ENCODE measurements around the gene CEMIP.

Gene CEMIP

DNA sequence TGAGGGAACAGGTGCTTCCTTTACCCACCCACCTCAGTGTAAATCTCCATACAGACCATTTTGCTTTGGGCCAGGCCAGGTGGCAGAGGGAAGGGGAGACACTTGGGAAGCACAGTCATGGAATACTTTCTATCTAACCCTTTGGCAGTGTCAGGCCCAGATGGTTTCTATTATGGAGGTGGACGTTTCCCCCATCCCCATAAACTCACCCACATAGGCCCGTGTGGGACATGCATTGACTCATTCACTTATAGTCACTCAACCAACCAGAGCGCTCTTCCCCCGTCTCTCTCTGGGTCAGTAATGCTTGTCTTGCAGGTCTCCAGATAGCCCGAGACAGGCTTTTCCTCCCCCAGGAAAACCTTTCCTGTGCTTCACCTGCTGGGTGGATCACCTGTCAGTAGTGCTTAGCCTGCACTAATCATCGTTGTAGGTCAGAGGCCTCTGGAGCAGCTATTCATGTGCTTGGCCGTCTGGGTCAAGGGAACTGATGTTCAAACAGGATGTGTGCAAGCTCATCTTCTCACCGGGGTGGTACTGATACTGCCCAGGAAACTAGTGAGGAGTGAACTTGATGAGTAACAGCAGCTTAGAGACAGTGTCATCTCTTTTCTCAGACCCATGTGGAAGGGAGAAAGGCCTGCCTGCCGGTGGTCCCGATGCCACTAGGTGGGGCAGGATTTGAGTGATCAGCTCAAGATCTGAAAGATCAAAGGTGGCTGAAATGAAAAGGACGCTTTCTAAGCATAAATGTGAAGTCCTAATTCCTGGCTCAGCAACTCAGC is 67.1 kb downstream of the CEMIP start:
- no peak for DNase-seq (ENCODE audit: extremely low read depth in 1 of 2, low read depth in 1 of 2)

DNA sequence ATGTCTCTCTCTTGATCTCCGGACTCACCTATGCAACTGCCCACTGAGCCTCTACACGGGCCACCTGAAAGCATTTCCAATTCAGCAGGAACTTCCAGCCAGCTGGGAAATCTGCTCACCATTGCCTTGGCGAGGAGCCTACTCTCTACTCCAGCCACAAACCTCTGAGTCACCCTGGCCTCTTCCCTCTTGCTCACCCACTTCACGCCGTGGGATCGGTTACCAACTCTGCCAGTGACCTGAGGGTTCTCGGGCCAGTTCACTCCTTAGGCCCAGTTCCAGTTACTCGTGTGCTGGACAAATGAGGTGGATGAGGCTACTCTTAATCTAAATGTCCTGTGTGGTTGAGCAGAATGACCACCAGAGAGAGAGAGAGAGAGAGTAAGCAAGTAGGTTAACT is 70.1 kb downstream of the CEMIP start:
- no peak for DNase-seq (ENCODE audit: extremely low read depth in 1 of 2, low read depth in 1 of 2)

GRCh38 chr15:80850941-80851451 is 71.8 kb downstream of the CEMIP start:
- DNase-seq (ENCODE audit: extremely low read depth in 1 of 2, low read depth in 1 of 2), result no peak

DNA sequence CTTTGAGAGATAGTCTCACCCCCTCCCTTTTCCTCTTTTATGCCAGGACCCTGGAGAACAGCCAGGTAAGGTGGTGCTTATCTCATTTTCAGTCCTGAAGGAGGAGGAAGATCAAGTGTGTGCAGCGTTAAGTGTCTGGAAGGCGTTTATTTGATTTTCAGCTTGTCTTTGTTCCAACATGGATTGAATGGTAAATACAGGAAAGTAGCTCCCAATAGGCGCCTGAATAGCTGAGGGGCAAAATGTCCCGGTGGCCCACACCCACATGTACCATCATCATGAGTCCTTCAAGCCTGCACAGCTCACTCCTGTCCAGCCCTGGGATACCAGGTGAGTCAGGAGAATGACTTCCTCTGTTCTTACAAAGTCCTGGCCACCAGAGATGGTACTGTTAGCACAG is 73.5 kb downstream of the CEMIP start:
- DNase-seq (ENCODE audit: extremely low read depth in 1 of 2, low read depth in 1 of 2), result no peak

- no peak for DNase-seq (ENCODE audit: extremely low read depth in 1 of 2, low read depth in 1 of 2)
Measured at GRCh38 chr15:80854104-80854503, 74.9 kb downstream of the CEMIP start.

- no peak for DNase-seq (ENCODE audit: extremely low read depth in 1 of 2, low read depth in 1 of 2)
Measured at GRCh38 chr15:80855206-80855605, 76.0 kb downstream of the CEMIP start.

DNA sequence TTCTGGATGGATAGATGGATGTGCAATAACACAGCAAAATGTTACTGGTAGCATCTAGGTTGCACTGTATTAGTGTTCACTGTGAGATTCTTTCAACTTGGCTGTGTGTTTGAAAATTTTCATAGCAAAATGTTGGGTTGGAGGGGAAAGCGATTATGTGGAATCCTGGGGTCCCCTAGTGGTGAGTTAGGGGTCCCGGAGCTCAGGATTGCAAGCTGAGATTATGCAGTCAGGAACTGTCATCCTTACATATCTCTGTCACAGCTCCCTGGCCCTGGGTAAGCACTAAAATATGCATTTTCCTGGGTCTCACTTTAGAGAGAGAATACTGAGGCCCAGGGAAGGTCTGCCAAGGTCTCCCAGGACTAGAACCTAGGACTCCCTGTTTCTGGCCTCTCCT is 77.2 kb downstream of the CEMIP start:
- DNase-seq (ENCODE audit: extremely low read depth in 1 of 2, low read depth in 1 of 2), result no peak

- DNase-seq (ENCODE audit: extremely low read depth in 1 of 2, low read depth in 1 of 2), result no peak
Measured at GRCh38 chr15:80856809-80857377, 77.7 kb downstream of the CEMIP start.

- no peak for DNase-seq (ENCODE audit: extremely low read depth in 1 of 2, low read depth in 1 of 2)
Measured at GRCh38 chr15:80861731-80862170, 82.6 kb downstream of the CEMIP start.

DNA sequence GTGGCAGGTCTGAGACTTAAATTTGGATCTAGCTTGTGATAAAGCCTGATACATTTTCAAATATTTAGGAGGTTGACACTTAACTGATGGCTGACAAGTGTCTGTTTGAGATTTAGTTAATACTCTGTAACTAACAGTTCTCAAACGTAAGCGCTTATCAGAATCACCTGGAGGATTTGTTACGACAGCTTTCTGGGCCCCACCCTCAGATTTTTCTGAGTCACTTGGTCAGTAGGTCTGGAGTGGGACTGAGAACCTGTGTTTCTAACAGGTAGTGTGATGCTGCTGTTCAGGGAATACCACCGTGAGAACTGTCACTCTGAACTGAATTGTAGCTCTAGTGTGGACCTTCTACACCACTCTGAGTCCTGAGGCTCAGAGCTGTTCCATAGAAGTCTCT is 85.5 kb downstream of the CEMIP start:
- no peak for DNase-seq (ENCODE audit: extremely low read depth in 1 of 2, low read depth in 1 of 2)

- DNase-seq (ENCODE audit: extremely low read depth in 1 of 2, low read depth in 1 of 2), result no peak
Measured at GRCh38 chr15:80866936-80867335, 87.8 kb downstream of the CEMIP start.

DNA sequence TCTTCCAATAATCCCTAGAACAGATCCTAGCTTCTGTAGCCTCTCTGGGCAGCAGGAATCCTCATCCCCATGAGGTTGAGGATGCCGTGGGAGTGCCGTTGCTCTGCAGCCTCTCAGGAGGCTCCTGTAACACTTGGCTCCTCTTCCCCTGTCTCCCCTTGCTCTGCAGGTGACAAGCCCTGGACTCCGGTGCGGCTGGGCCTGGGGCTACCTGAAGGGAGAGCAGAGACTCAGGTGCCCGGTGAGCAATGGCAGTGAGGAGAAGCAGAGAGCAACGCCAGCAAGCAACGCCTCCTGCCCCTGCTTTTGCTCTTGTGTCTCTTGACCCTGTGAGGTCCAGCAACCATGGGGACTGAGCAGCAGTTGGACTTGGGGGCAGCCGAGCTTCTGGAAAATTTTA is 91.2 kb downstream of the CEMIP start:
- DNase-seq (ENCODE audit: extremely low read depth in 1 of 2, low read depth in 1 of 2), result no peak

GRCh38 chr15:80870893-80871292 is 91.7 kb downstream of the CEMIP start:
- no peak for DNase-seq (ENCODE audit: extremely low read depth in 1 of 2, low read depth in 1 of 2)

DNA sequence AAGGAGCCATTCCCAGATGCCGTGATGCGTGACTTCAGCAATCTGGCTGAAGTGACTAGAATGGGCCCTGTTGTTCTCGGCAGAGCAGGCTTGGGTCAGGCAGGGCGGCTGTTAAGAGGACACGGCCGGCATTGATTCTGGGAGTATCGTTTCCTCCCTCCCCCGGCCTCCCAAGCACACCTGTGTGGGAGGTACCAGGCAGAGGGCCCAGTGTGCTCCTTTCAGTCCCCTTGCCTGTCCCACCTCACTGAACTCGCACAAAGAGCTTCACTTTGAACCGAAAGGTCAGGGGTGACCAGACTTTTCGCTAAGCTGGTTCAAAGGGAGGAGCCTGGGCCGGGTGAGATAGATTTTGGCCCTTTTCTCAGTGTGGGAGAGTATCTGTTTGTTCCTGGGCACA is 92.7 kb downstream of the CEMIP start:
- no peak for DNase-seq (ENCODE audit: extremely low read depth in 1 of 2, low read depth in 1 of 2)

DNA sequence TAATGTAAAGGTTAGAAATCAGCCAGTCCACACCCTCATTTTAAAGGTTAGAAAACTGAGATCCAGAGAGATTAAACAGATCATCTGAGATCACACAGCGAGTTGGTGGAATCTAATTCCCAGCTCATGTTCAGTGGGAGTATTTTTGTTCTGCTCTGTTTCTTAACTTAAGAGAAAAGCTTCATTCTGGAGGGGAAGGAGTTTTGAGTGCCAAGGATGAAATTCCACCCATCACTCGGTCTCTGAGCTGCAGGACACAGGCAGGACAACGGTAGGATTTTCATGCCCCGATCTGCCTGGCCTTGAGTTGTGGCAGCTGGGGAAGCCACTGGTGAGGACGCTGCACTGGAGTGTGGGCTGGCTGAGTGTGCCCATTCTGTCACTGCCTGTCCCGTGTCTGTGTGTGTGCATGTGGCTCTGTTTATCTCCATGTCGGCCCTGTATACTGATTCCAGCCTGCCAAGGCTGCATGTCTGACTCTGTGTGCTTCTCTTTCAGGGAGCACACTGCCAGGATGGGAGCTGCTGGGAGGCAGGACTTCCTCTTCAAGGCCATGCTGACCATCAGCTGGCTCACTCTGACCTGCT is 94.3 kb downstream of the CEMIP start:
- no peak for DNase-seq (ENCODE audit: extremely low read depth in 1 of 2, low read depth in 1 of 2)

- no peak for DNase-seq (ENCODE audit: extremely low read depth in 1 of 2, low read depth in 1 of 2)
Measured at GRCh38 chr15:80875568-80876347, 96.6 kb downstream of the CEMIP start.

- no peak for DNase-seq (ENCODE audit: extremely low read depth in 1 of 2, low read depth in 1 of 2)
Measured at GRCh38 chr15:80876348-80876674, 97.1 kb downstream of the CEMIP start.

DNA sequence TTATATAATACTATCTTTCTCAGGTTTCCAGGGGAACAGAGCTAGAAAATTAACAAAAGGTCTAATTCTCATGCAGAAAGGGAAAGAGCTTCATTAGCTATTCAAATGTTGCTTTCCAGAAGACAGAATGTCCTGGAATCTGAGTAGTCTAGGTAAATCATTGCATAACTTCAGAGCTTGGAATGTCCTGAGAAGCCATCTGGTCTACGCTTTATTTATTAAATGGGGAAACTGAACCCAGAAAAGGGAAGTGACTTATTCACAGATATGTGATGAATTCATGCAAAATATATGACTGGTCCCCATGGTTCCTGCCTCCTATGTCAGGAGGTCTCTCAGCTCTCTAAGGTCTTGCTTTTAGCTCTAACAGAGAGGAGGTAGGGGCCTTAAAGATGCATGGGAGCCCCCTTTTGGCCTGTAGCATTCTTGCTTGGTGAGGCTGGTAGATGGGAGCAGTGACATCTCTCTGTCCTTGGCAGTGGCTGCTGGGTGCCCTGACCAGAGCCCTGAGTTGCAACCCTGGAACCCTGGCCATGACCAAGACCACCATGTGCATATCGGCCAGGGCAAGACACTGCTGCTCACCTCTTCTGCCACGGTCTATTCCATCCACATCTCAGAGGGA is 99.2 kb downstream of the CEMIP start:
- DNase-seq (ENCODE audit: extremely low read depth in 1 of 2, low read depth in 1 of 2), result no peak

- no peak for DNase-seq (ENCODE audit: extremely low read depth in 1 of 2, low read depth in 1 of 2)
Measured at GRCh38 chr15:80878867-80879250, 99.7 kb downstream of the CEMIP start.

GRCh38 chr15:80880086-80880485 is 100.9 kb downstream of the CEMIP start:
- no peak for DNase-seq (ENCODE audit: extremely low read depth in 1 of 2, low read depth in 1 of 2)

DNA sequence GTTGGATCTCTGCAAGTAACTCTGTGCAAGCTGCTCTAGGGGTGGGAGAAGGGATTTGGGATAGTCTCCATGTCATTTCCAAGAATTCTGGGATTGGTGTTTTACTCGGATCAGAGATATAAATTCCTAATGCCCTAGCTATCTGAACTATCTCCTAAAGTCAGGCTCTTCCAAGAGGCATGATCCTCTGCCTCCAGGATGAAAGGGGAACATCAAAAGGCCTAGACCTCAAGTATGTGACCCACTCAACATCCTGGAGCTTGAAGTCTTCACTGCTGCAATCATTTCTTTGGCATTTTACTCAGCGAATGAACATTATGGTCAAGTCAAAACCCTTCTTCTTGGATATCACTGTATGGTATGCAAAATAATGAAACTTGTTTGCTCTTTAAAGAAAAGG is 104.5 kb downstream of the CEMIP start:
- DNase-seq (ENCODE audit: extremely low read depth in 1 of 2, low read depth in 1 of 2), result no peak
